Measurements from ENCODE around the gene CEP83. TPM values are rescaled to one million over a fixed set of nuclear protein-coding genes. Genes with fewer than 3 reads are reported as not detected.

The CEP83 gene
- total and polyA plus RNA-seq, 2 experiments from 2014 or later, result 29.8 to 33.7 TPM

GRCh38 chr12:94265966-94266745, 193.5 kb downstream of the CEP83 start:
- Histone ChIP-seq H3K36me3 (ENCODE audit: insufficient read depth) (no peaks in the 10 kb centered on the region), H3F3A (replicated peaks; ENCODE audit: low read depth) (no peaks in the 10 kb centered on the region), H3K27ac (ENCODE audit: low read depth) (no peak overlapping the region), H3K4me2 (no peak overlapping the region), H4K20me1 (replicated peaks; ENCODE audit: insufficient read depth) (no peaks in the 10 kb centered on the region), H3K4me3 (no peak overlapping the region), H3K27me3 (ENCODE audit: insufficient read depth) (no peaks in the 10 kb centered on the region), H3K79me2 (replicated peaks; ENCODE audit: insufficient read depth) (no peaks in the 10 kb centered on the region), H2AFZ (no peak overlapping the region), H3K9me2 (ENCODE audit: insufficient read depth) (no peaks in the 10 kb centered on the region), H3K4me1 (ENCODE audit: insufficient read depth) (peaks cover 68% of the 10 kb centered on the region)
- ATAC-seq, result no peak
- Mint-ChIP-seq H3K4me3 (no peak overlapping the region; the same call in 2 of the 3 replicates), H3K27me3 (ENCODE audit: insufficient read depth, low read depth, poor library complexity) (peaks cover 32% of the 10 kb centered on the region), H3K36me3 (ENCODE audit: low read depth) (peaks cover 6% of the 10 kb centered on the region), H3K27ac (no peak overlapping the region), H3K9me3 (peaks cover 4% of the 10 kb centered on the region; the same call in 1 of the 3 replicates), H3K4me1 (peaks cover 73% of the 10 kb centered on the region)
- no peak for DNase-seq (ENCODE audit: low spot score)
- TF ChIP-seq, protein P1, sequence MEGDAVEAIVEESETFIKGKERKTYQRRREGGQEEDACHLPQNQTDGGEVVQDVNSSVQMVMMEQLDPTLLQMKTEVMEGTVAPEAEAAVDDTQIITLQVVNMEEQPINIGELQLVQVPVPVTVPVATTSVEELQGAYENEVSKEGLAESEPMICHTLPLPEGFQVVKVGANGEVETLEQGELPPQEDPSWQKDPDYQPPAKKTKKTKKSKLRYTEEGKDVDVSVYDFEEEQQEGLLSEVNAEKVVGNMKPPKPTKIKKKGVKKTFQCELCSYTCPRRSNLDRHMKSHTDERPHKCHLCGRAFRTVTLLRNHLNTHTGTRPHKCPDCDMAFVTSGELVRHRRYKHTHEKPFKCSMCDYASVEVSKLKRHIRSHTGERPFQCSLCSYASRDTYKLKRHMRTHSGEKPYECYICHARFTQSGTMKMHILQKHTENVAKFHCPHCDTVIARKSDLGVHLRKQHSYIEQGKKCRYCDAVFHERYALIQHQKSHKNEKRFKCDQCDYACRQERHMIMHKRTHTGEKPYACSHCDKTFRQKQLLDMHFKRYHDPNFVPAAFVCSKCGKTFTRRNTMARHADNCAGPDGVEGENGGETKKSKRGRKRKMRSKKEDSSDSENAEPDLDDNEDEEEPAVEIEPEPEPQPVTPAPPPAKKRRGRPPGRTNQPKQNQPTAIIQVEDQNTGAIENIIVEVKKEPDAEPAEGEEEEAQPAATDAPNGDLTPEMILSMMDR (conservative IDR thresholded peaks at IDR 0.05; ENCODE audit: low read depth in 2 of 2), result no peak
- TF ChIP-seq JUNB (IDR thresholded peaks at IDR 0.05; ENCODE audit: unreplicated experiment) (no peak), POLR2AphosphoS5 (IDR thresholded peaks at IDR 0.05; ENCODE audit: low read depth) (no peak), CREB1 (CRISPR knock-in tag; IDR thresholded peaks at IDR 0.05; ENCODE audit: low read depth) (no peak), EZH2 (IDR thresholded peaks at IDR 0.05; ENCODE audit: low read depth, unreplicated experiment) (no peak)

DNA sequence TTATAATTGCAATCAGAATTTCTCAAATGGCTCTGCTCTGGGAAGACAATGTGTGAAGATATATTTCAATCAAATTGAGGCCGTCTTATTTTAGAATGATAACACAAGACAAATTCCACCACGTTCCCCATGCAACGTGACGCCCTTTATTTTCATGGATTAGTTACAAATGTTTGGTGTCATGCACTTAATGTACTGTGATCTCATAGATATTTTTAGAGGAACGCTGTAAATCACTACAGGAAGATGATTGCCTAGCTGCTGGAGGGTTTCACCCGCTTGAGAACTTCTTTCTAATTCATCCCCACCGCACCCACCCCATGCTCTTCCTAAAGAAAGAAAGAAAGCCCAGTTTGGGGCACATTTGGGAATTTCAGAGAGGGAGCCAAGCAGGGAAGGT, 194.1 kb downstream of the CEP83 start:
- H3K4me3 Mint-ChIP-seq, result no peak overlapping the region
- Histone ChIP-seq H3K4me3 (no peak overlapping the region), H3K79me2 (replicated peaks; ENCODE audit: insufficient read depth) (no peaks in the 10 kb centered on the region), H3K4me1 (ENCODE audit: insufficient read depth) (peaks cover 64% of the 10 kb centered on the region), H3K27me3 (ENCODE audit: insufficient read depth) (no peaks in the 10 kb centered on the region), H3K36me3 (ENCODE audit: insufficient read depth) (no peaks in the 10 kb centered on the region), H4K20me1 (replicated peaks; ENCODE audit: insufficient read depth) (no peaks in the 10 kb centered on the region), H3K4me2 (no peak overlapping the region), H2AFZ (no peak overlapping the region), H3F3A (replicated peaks; ENCODE audit: low read depth) (peaks cover 3% of the 10 kb centered on the region), H3K27ac (ENCODE audit: low read depth) (no peak overlapping the region), H3K9me2 (ENCODE audit: insufficient read depth) (no peaks in the 10 kb centered on the region)
- peaks cover 32% of the 10 kb centered on the region for H3K27me3 Mint-ChIP-seq (ENCODE audit: insufficient read depth, low read depth, poor library complexity)
- peaks cover 75% of the 10 kb centered on the region for H3K4me1 Mint-ChIP-seq
- no peak for DNase-seq (ENCODE audit: low spot score)
- H3K36me3 Mint-ChIP-seq (ENCODE audit: low read depth), result peaks cover 9% of the 10 kb centered on the region
- peaks cover 6% of the 10 kb centered on the region; the same call in 2 of the 3 replicates for H3K9me3 Mint-ChIP-seq
- no peak overlapping the region for H3K27ac Mint-ChIP-seq
- TF ChIP-seq, protein P1 (conservative IDR thresholded peaks at IDR 0.05; ENCODE audit: low read depth in 2 of 2), result no peak
- TF ChIP-seq STAT1 (IDR thresholded peaks at IDR 0.05; ENCODE audit: unreplicated experiment), result no peak
- no peak for TF ChIP-seq REST (IDR thresholded peaks at IDR 0.05; ENCODE audit: unreplicated experiment)
- no peak for TF ChIP-seq ZNF114 (CRISPR knock-in tag; IDR thresholded peaks at IDR 0.05)
- TF ChIP-seq ZNF331 (CRISPR knock-in tag; IDR thresholded peaks at IDR 0.05; ENCODE audit: low read depth), result no peak
- no peak for ATAC-seq

Measured in GM23338 (cell line).